GM12892 (cell line): ENCODE measurements around the gene PDHA1.

ENCODE experiments used
- POLR2A ChIP-seq: IDR thresholded peaks from 2 replicates; pipeline ENCODE4 v1.6.1; 2011; ENCODE audit warnings: low read depth, low read length, control low read depth
- POLR2AphosphoS5 ChIP-seq: IDR thresholded peaks from 2 replicates; pipeline ENCODE4 v1.6.1; 2011; ENCODE audit warnings: low read depth, low read length, control low read depth

DNA sequence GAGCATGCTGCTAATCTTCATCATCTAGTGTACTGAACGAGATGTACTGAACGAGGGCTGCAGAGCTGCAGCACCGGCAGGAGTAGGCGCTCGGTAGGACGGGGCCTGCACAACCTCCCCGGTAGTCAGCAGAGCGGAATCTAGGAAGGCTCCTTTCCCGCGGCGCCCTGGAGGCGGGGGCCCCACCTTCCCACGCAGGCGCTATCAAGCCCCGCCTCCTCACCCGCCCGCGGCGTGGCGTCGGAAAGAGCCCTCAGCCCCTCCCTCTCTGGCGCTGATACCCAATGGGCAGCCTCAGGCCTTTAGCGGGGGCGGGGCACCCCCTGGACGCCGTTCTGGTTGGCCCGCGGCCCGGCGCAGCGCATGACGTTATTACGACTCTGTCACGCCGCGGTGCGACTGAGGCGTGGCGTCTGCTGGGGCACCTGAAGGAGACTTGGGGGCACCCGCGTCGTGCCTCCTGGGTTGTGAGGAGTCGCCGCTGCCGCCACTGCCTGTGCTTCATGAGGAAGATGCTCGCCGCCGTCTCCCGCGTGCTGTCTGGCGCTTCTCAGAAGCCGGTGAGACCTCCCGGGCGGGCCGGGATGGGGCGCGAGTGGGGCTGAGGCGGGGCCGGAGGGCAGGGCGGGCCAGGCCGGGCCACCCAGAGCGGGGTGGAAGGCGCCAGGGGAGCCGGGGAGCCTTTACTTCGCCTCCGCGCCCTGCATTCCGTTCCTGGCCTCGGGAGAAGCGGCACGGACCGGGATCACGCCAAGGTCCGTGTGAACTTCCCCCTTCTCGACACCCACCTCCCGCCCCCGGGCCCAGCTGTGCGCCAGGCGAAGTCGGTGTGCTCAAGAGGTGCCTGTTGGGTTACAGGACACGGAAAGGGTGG is at the start of gene PDHA1:
- TF ChIP-seq POLR2A (peak; percentile 58; the same call in 1 of the 2 replicates), POLR2AphosphoS5 (no peak)
